ENCODE data around the gene SDF4. TPM values are rescaled to one million over a fixed set of nuclear protein-coding genes. Genes with fewer than 3 reads are reported as not detected.

SDF4 gene
- total and polyA plus RNA-seq, 2 of the 8 experiments (the other 6 are each of a cell fraction or from before 2014, with no cell fraction given): 45.5 to 75.6 TPM

- H4K8ac ChIP-seq (ENCODE audit: extremely low read depth, insufficient read depth, low read length): peak within 1 kb of the TSS; percentile 74; the same call in 1 of the 2 replicates
- WGBS, 2 experiments (ENCODE audit: extremely low coverage in 1 of 2, insufficient coverage in 1 of 2, insufficient read length in 1 of 2, insufficient replicate concordance in 2 of 2, low coverage in 1 of 2, low lambda C conversion rate in 2 of 2, missing lambda C conversion rate in 1 of 2): 25% methylated on average over 21 of the region's 35 CpGs; no CpG with 5 or more reads in 1 of the 2 experiments
- H3K9me3 ChIP-seq (ENCODE audit: insufficient read depth in 2 of 2, low read depth in 1 of 2, low read length in 1 of 2): peaks cover 4 to 5% of the 10 kb centered on the region in 2 experiments; a peak in 1 of 4 replicates
- no peak within 1 kb of the TSS for H3K27ac ChIP-seq (ENCODE audit: low read depth, low read length)
- H3K4ac ChIP-seq (replicated peaks; ENCODE audit: insufficient read length, low read depth, low read length): peak within 1 kb of the TSS; percentile 94
- peak within 1 kb of the TSS; percentile 81; the same call in 1 of the 2 replicates for H2BK15ac ChIP-seq (ENCODE audit: low read length)
- H3K79me2 ChIP-seq (ENCODE audit: control insufficient read depth in 1 of 2, insufficient read depth in 2 of 2, low read length in 2 of 2): no peaks in the 10 kb centered on the region
- ChIA-PET CTCF (ENCODE audit: partially characterized antibody) (interaction anchor here (0.8 to 2.0 kb wide), 9 partner anchors 9 to 156 kb away, joined by 3 to 8 read pairs (median 4); no protein-coding TSS in a partner anchor), POLR2A (ENCODE audit: partially characterized antibody) (interaction anchor here (0.6 to 2.5 kb wide), 5 partner anchors 10 to 358 kb away, joined by 3 to 15 read pairs (median 3); no protein-coding TSS in a partner anchor)
- peak within 1 kb of the TSS in 3 of 4 experiments; percentile 3 to 50 (median 4); a peak in 4 of 8 replicates for H3K4me3 ChIP-seq (ENCODE audit: extremely low read depth in 1 of 4, insufficient read depth in 2 of 4, low read depth in 3 of 4, low read length in 4 of 4)
- H3K18ac ChIP-seq (ENCODE audit: extremely low read depth, low read length): peak within 1 kb of the TSS; percentile 60; the same call in 1 of the 2 replicates
- H4K20me1 ChIP-seq (replicated peaks in 1 of 2; ENCODE audit: control insufficient read depth in 1 of 2, insufficient read depth in 2 of 2, low read length in 2 of 2): peaks cover 0 to 4% of the 10 kb centered on the region in 2 experiments
- H2BK5ac ChIP-seq (ENCODE audit: low read depth, low read length): 0 out of 2 replicates have a peak within 1 kb of the TSS, but pooled peaks have one; percentile 8
- H3K27me3 ChIP-seq (replicated peaks in 1 of 4; ENCODE audit: control insufficient read depth in 3 of 4, extremely low read depth in 1 of 4, insufficient read depth in 3 of 4, low read length in 3 of 4): peaks cover 0 to 10% (median 6%) of the 10 kb centered on the region in 4 experiments; a peak in 4 of 7 replicates
- no peaks in the 10 kb centered on the region for H3K36me3 ChIP-seq (ENCODE audit: control insufficient read depth in 2 of 4, insufficient read depth in 4 of 4, low read length in 3 of 4)
- no peak within 1 kb of the TSS for H2BK20ac ChIP-seq (ENCODE audit: low read length)
- peaks cover 3% of the 10 kb centered on the region; the same call in 1 of the 2 replicates for H3K23me2 ChIP-seq (ENCODE audit: low read depth, low read length)
- no peak within 1 kb of the TSS for H2BK120ac ChIP-seq (replicated peaks; ENCODE audit: low read depth, low read length)
- H3K56ac ChIP-seq (replicated peaks; ENCODE audit: insufficient read length, low read depth, low read length): no peak within 1 kb of the TSS
- H2AK5ac ChIP-seq (ENCODE audit: low read depth, low read length): no peak within 1 kb of the TSS; the same call in 1 of the 2 replicates
- H3K9ac ChIP-seq (replicated peaks in 1 of 4; ENCODE audit: extremely low read depth in 1 of 4, low read depth in 3 of 4, low read length in 3 of 4): 0 out of 7 replicates have a peak within 1 kb of the TSS, but pooled peaks of 1 of the 4 experiments have one; percentile 2
- H3K4me1 ChIP-seq (replicated peaks in 1 of 4; ENCODE audit: control insufficient read depth in 3 of 4, insufficient read depth in 4 of 4, low read length in 3 of 4): peaks cover 4 to 28% (median 20%) of the 10 kb centered on the region in 4 experiments
- FAIRE-seq (no peak), DNase-seq (ENCODE audit: low read depth in 1 of 2, low spot score in 2 of 2) (peak in 1 of 2 experiments; percentile 86)
- no peak within 1 kb of the TSS for H4K5ac ChIP-seq (ENCODE audit: insufficient read length, low read depth, low read length)
- H3K4me2 ChIP-seq (ENCODE audit: insufficient read depth in 1 of 2, low read depth in 2 of 2, low read length in 2 of 2): peak within 1 kb of the TSS; percentile 40 to 69; a peak in 3 of 4 replicates
- peak within 1 kb of the TSS; percentile 60; the same call in 1 of the 2 replicates for H2BK12ac ChIP-seq (ENCODE audit: low read depth, low read length)
- no peaks in the 10 kb centered on the region for H3K79me1 ChIP-seq (ENCODE audit: low read depth, low read length)
- H3K14ac ChIP-seq (ENCODE audit: insufficient read length): no peak within 1 kb of the TSS
- no peak within 1 kb of the TSS for H3K23ac ChIP-seq (ENCODE audit: insufficient read length)
- no peak within 1 kb of the TSS for H2AFZ ChIP-seq (ENCODE audit: low read length)
- peak within 1 kb of the TSS; percentile 55 for H4K91ac ChIP-seq (replicated peaks; ENCODE audit: insufficient read length, low read length)
- TF ChIP-seq KDM5A (IDR thresholded peaks at IDR 0.05; ENCODE audit: low read length) (no peak), BACH1 (IDR thresholded peaks at IDR 0.05; ENCODE audit: low read length) (no peak), SIN3A (conservative IDR thresholded peaks at IDR 0.05 in 1 of 2, IDR thresholded peaks at IDR 0.05 in 1 of 2; ENCODE audit: low read depth in 1 of 2, low read length in 2 of 2) (peak in 1 of 2 experiments; percentile 33; a peak in 1 of 4 replicates), CHD1 (IDR thresholded peaks at IDR 0.05; ENCODE audit: low read depth, low read length) (no peak), CTBP2 (IDR thresholded peaks at IDR 0.05; ENCODE audit: borderline replicate concordance, insufficient read depth, insufficient read length, low read length) (no peak), TBP (IDR thresholded peaks at IDR 0.05; ENCODE audit: low read depth, low read length) (0 out of 2 replicates have a peak, but pooled peaks have one; percentile 22), RFX5 (IDR thresholded peaks at IDR 0.05; ENCODE audit: borderline replicate concordance, low read depth, low read length) (no peak), EGR1 (IDR thresholded peaks at IDR 0.05; ENCODE audit: borderline replicate concordance, low read depth, low read length) (no peak), KDM1A (IDR thresholded peaks at IDR 0.05; ENCODE audit: borderline replicate concordance, low read length) (no peak), SP1 (IDR thresholded peaks at IDR 0.05; ENCODE audit: low read depth, low read length) (no peak), EP300 (IDR thresholded peaks at IDR 0.05; ENCODE audit: borderline replicate concordance in 1 of 2, low read depth in 2 of 2, low read length in 2 of 2) (no peak)
Measured at GRCh38 chr1:1173793-1174415, 57.9 kb downstream of the SDF4 start, which contains the start of gene TTLL10. Gene TTLL10 (plus strand): TSS chr1:1173880. CDS start chr1:1179216, 5,336 bp downstream.

Measured in H1 (cell line).